ENCODE measurements around the gene MLN.

MLN gene

GRCh38 chr6:33845031-33845745, 41.4 kb upstream of the MLN start:
- Histone ChIP-seq H3K79me2 (ENCODE audit: insufficient read depth, low read length) (no peaks in the 10 kb centered on the region), H3K27me3 (ENCODE audit: insufficient read depth, low read length, poor library complexity) (no peaks in the 10 kb centered on the region), H3K4me3 (ENCODE audit: low read depth in 1 of 2, low read length in 2 of 2) (no peak overlapping the region), H3K4me1 (ENCODE audit: insufficient read depth, low read length) (peaks cover 4% of the 10 kb centered on the region), H3K9me3 (ENCODE audit: insufficient read depth, low read length, severe bottlenecking) (no peaks in the 10 kb centered on the region), H3K36me3 (ENCODE audit: insufficient read depth, low read length) (no peaks in the 10 kb centered on the region), H3K27ac (ENCODE audit: low read length) (no peak overlapping the region), H2AFZ (ENCODE audit: low read depth, low read length) (no peak overlapping the region), H4K20me1 (ENCODE audit: insufficient read depth, low read length) (peaks cover 16% of the 10 kb centered on the region; the same call in 1 of the 2 replicates), H3K4me2 (ENCODE audit: insufficient read depth, low read length) (no peak overlapping the region), H3K9ac (ENCODE audit: low read depth, low read length) (no peak overlapping the region)
- DNase-seq, result no peak
- TF ChIP-seq, protein P1, sequence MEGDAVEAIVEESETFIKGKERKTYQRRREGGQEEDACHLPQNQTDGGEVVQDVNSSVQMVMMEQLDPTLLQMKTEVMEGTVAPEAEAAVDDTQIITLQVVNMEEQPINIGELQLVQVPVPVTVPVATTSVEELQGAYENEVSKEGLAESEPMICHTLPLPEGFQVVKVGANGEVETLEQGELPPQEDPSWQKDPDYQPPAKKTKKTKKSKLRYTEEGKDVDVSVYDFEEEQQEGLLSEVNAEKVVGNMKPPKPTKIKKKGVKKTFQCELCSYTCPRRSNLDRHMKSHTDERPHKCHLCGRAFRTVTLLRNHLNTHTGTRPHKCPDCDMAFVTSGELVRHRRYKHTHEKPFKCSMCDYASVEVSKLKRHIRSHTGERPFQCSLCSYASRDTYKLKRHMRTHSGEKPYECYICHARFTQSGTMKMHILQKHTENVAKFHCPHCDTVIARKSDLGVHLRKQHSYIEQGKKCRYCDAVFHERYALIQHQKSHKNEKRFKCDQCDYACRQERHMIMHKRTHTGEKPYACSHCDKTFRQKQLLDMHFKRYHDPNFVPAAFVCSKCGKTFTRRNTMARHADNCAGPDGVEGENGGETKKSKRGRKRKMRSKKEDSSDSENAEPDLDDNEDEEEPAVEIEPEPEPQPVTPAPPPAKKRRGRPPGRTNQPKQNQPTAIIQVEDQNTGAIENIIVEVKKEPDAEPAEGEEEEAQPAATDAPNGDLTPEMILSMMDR (IDR thresholded peaks at IDR 0.05; ENCODE audit: borderline replicate concordance, extremely low read depth, low read length, poor library complexity, severe bottlenecking), result no peak
- no peak for TF ChIP-seq EZH2 (IDR thresholded peaks at IDR 0.05; ENCODE audit: borderline replicate concordance, low read depth, low read length, severe bottlenecking)
- ATAC-seq (ENCODE audit: insufficient read depth, low read depth), result no peak

DNA sequence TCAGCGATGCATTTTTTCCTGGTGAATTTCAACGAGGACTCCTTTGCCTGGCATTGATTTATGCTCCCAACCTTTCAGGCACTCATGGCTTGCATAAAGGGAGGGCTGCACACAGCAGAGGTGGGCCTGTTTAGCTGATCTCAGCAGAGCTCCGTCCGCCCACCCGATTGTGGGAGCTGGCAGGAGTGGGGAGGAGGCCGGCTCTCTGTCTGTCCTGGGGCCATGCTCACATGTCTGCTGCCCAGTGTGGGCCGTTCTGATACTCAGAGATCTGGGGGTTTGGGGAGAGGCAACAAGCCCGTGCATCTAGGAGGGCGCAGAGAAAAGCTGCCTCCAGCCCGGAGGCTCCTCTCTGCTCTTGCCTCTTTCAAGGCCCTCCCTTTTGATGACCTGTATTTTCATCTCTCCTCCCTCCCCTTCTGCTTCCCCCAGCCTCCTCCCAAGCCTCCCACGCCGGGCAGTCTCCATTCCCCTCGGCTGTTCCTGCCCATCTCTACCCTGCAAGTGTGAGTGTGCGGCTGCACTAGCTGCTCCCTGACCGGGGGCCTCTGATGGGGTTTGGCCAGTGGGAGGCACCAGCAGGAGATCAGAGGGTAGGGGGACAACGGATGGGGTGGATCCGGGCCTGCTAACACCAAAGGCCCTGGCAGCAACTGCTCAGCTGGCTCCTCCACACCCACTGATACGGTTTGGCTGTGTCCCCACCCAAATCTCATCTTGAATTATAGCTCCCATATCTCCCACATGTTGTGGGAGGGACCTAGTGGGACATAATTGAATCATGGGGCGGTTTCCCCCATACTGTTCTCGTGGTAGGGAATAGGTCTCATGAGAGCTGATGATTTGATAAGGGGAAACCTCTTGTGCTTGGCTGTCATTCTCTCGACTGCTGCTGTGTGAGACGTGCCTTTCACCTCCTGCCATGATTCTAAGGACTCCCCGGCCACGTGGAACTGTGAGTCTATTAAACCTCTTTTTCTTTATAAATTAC, 39.6 kb upstream of the MLN start:
- ATAC-seq (ENCODE audit: insufficient read depth, low read depth), result no peak
- Histone ChIP-seq H4K20me1 (ENCODE audit: insufficient read depth, low read length) (peaks cover 5% of the 10 kb centered on the region; the same call in 1 of the 2 replicates), H3K9ac (ENCODE audit: low read depth, low read length) (no peak overlapping the region), H3K9me3 (ENCODE audit: insufficient read depth, low read length, severe bottlenecking) (no peaks in the 10 kb centered on the region), H3K36me3 (ENCODE audit: insufficient read depth, low read length) (no peaks in the 10 kb centered on the region), H3K27me3 (ENCODE audit: insufficient read depth, low read length, poor library complexity) (no peaks in the 10 kb centered on the region), H2AFZ (ENCODE audit: low read depth, low read length) (no peak overlapping the region), H3K27ac (ENCODE audit: low read length) (no peak overlapping the region), H3K4me3 (ENCODE audit: low read depth in 1 of 2, low read length in 2 of 2) (no peak overlapping the region), H3K4me1 (ENCODE audit: insufficient read depth, low read length) (peaks cover 10% of the 10 kb centered on the region), H3K4me2 (ENCODE audit: insufficient read depth, low read length) (no peak overlapping the region), H3K79me2 (ENCODE audit: insufficient read depth, low read length) (no peaks in the 10 kb centered on the region)
- no peak for DNase-seq
- no peak for TF ChIP-seq EZH2 (IDR thresholded peaks at IDR 0.05; ENCODE audit: borderline replicate concordance, low read depth, low read length, severe bottlenecking)
- TF ChIP-seq, protein P1 (IDR thresholded peaks at IDR 0.05; ENCODE audit: borderline replicate concordance, extremely low read depth, low read length, poor library complexity, severe bottlenecking), result no peak

DNA sequence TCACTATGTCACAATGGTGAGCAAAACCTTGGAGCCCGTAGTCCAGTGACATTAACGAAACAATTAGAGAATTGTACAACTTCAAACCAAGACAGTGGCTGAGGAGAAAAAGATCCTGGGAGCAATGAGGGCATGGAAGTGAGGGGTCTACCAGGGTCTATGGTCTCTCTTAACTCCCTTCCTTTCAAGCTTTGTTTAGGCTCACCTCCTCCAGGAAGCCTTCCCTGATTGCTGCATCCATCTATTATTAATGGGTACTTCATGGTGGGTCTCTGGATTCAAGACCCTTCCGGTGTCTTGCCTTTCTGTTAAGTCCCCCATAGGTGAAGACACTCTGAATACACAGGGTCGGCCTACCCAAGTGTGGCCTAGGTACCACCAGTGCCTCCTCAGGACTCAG, 38.1 kb upstream of the MLN start:
- Histone ChIP-seq H3K27ac (ENCODE audit: low read length) (no peak overlapping the region), H3K4me2 (ENCODE audit: insufficient read depth, low read length) (no peak overlapping the region), H2AFZ (ENCODE audit: low read depth, low read length) (no peak overlapping the region), H3K27me3 (ENCODE audit: insufficient read depth, low read length, poor library complexity) (no peaks in the 10 kb centered on the region), H3K4me3 (ENCODE audit: low read depth in 1 of 2, low read length in 2 of 2) (no peak overlapping the region), H3K79me2 (ENCODE audit: insufficient read depth, low read length) (no peaks in the 10 kb centered on the region), H3K9me3 (ENCODE audit: insufficient read depth, low read length, severe bottlenecking) (no peaks in the 10 kb centered on the region), H3K9ac (ENCODE audit: low read depth, low read length) (no peak overlapping the region), H3K4me1 (ENCODE audit: insufficient read depth, low read length) (peaks cover 10% of the 10 kb centered on the region), H3K36me3 (ENCODE audit: insufficient read depth, low read length) (no peaks in the 10 kb centered on the region), H4K20me1 (ENCODE audit: insufficient read depth, low read length) (0 out of 2 replicates have a peak, but pooled peaks cover 5% of the 10 kb centered on the region)
- no peak for DNase-seq
- ATAC-seq (ENCODE audit: insufficient read depth, low read depth), result no peak
- no peak for TF ChIP-seq EZH2 (IDR thresholded peaks at IDR 0.05; ENCODE audit: borderline replicate concordance, low read depth, low read length, severe bottlenecking)
- TF ChIP-seq, protein P1 (IDR thresholded peaks at IDR 0.05; ENCODE audit: borderline replicate concordance, extremely low read depth, low read length, poor library complexity, severe bottlenecking), result no peak

Data from DND-41 (cell line).